ENCODE data around the gene ADPRM. TPM values are rescaled to one million over a fixed set of nuclear protein-coding genes. Genes with fewer than 3 reads are reported as not detected.

ADPRM gene
- total RNA-seq, 1 experiment from 2014 or later = 5.1 TPM

DNA sequence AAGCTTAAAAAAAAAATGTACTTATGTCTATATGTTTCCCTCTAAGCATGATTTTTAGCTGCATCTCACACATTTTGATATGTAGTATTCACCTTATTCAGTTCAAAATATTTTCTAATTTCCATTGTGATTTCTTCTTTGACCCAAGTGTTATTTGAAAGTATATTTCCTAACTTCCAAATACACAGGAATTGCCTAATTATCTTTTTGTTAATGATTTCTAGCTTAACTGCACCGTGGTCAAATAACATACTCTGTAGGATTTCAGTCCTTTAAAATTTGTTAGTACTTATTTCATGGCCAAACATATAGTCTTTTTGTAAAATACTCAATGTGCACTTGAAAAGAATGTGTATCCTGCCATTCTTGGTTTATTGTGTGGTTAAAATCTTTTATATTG lies 21.2 kb downstream of the ADPRM start:
- Histone ChIP-seq H2AFZ (ENCODE audit: low read length) (no peak overlapping the region), H3K4me2 (ENCODE audit: insufficient read depth, insufficient read length, low read length) (no peak overlapping the region), H4K8ac (replicated peaks; ENCODE audit: insufficient read length, low read depth, low read length) (no peak overlapping the region), H4K20me1 (ENCODE audit: control insufficient read depth, insufficient read depth, insufficient read length) (no peaks in the 10 kb centered on the region), H2BK12ac (ENCODE audit: insufficient read length, low read depth, low read length) (no peak overlapping the region), H2BK5ac (ENCODE audit: insufficient read length, low read length) (no peak overlapping the region), H3K56ac (ENCODE audit: insufficient read length, low read depth, low read length) (no peak overlapping the region), H3T11ph (ENCODE audit: low read length) (no peak overlapping the region), H3K18ac (ENCODE audit: insufficient read length, low read depth, low read length) (no peak overlapping the region), H2BK15ac (ENCODE audit: low read depth, low read length) (no peak overlapping the region), H3K23ac (ENCODE audit: insufficient read length, low read depth, low read length) (no peak overlapping the region), H2AK5ac (ENCODE audit: insufficient read length, low read length) (no peak overlapping the region), H3K14ac (ENCODE audit: insufficient read depth, low read length) (no peak overlapping the region), H3K23me2 (ENCODE audit: insufficient read length, low read depth, low read length, poor library complexity, severe bottlenecking) (no peaks in the 10 kb centered on the region), H3K79me2 (ENCODE audit: insufficient read depth, low read length) (no peaks in the 10 kb centered on the region), H3K27ac (ENCODE audit: insufficient read length, low read depth, low read length) (no peak overlapping the region), H3K4me1 (ENCODE audit: insufficient read depth, low read length) (no peaks in the 10 kb centered on the region), H4K5ac (ENCODE audit: insufficient read length, low read depth, low read length) (no peak overlapping the region), H3K9ac (ENCODE audit: extremely low read depth, insufficient read length, low read length) (no peak overlapping the region), H2BK20ac (ENCODE audit: low read depth, low read length, poor library complexity, severe bottlenecking) (no peak overlapping the region), H3K79me1 (ENCODE audit: insufficient read depth, low read depth, low read length, poor library complexity, severe bottlenecking) (no peaks in the 10 kb centered on the region), H3K27me3 (ENCODE audit: insufficient read depth, low read length) (no peaks in the 10 kb centered on the region), H3K9me3 (ENCODE audit: control insufficient read depth, low read depth, low read length) (no peaks in the 10 kb centered on the region), H4K91ac (ENCODE audit: insufficient read length, low read depth, low read length) (no peak overlapping the region), H3K4ac (ENCODE audit: low read depth, low read length) (no peak overlapping the region), H2BK120ac (ENCODE audit: low read depth, low read length, poor library complexity, severe bottlenecking) (no peak overlapping the region)
- H3K4me1 Mint-ChIP-seq = no peaks in the 10 kb centered on the region
- H3K36me3 Mint-ChIP-seq (ENCODE audit: insufficient read depth in 1 of 3, low read depth in 3 of 3) = peaks cover 0 to 5% (median 5%) of the 10 kb centered on the region in 3 experiments; a peak in 2 of 7 replicates
- TF ChIP-seq, protein P1, sequence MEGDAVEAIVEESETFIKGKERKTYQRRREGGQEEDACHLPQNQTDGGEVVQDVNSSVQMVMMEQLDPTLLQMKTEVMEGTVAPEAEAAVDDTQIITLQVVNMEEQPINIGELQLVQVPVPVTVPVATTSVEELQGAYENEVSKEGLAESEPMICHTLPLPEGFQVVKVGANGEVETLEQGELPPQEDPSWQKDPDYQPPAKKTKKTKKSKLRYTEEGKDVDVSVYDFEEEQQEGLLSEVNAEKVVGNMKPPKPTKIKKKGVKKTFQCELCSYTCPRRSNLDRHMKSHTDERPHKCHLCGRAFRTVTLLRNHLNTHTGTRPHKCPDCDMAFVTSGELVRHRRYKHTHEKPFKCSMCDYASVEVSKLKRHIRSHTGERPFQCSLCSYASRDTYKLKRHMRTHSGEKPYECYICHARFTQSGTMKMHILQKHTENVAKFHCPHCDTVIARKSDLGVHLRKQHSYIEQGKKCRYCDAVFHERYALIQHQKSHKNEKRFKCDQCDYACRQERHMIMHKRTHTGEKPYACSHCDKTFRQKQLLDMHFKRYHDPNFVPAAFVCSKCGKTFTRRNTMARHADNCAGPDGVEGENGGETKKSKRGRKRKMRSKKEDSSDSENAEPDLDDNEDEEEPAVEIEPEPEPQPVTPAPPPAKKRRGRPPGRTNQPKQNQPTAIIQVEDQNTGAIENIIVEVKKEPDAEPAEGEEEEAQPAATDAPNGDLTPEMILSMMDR (conservative IDR thresholded peaks at IDR 0.05) = no peak
- H3K9me3 Mint-ChIP-seq = no peaks in the 10 kb centered on the region
- no peak for DNase-seq
- no peak overlapping the region for H3K4me3 Mint-ChIP-seq
- no CpG with 5 or more reads among the region's 1 CpG for WGBS (ENCODE audit: extremely low coverage, insufficient read length, low lambda C conversion rate)
- no peaks in the 10 kb centered on the region for H3K27me3 Mint-ChIP-seq (ENCODE audit: low read depth)
- H3K27ac Mint-ChIP-seq = no peak overlapping the region; a peak in 1 of 7 replicates
